HUDEP-2 (cell line): ENCODE results near the gene RASD2.

Experiments
- DNase-seq, 76 experiments: peaks; one replicate each; lab custom pipeline; 2025; ENCODE audit not compliant: unreplicated experiment in 76 of 76; lab: John Stamatoyannopoulos, UW

The RASD2 gene

DNA sequence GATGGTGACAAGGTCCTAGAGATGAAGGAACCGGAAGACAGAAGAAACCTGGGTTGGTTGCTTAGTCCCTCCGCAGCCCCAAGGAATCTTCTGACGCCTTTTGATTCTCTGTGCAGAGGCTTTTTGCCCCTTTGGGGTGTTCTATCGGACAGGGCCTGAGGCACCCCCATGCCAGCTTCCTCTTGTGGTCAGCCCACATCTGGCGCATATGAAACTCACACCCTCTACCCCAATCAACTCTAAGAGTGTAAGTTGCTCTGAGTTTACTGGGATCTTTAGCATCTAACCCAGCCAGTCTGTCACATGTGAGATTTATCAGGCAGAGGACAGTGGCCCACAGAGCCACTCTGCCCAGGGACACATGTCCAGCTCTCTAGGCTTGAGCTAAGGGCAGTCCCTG, 17.4 kb downstream of the RASD2 start:
- DNase-seq, result no peak

DNA sequence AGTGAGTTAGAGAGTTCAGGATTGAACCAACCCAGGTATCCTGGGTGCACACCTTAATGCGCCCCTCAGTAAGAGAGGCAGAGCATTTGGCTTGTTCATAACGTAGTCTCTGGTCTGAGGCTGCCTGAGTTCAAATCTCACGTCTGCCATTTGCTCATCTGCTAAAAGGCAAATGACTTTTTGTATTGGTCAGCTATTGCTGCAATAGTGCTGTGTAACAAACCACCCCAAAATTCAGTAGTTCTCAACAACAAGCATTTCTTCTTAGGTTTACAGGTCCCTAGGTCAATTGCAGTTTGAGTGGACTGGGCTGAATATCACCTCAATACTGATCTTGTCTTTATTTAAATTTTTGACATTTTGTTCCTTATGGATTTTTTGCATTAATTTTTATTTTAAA, 18.1 kb downstream of the RASD2 start:
- no peak for DNase-seq

DNA sequence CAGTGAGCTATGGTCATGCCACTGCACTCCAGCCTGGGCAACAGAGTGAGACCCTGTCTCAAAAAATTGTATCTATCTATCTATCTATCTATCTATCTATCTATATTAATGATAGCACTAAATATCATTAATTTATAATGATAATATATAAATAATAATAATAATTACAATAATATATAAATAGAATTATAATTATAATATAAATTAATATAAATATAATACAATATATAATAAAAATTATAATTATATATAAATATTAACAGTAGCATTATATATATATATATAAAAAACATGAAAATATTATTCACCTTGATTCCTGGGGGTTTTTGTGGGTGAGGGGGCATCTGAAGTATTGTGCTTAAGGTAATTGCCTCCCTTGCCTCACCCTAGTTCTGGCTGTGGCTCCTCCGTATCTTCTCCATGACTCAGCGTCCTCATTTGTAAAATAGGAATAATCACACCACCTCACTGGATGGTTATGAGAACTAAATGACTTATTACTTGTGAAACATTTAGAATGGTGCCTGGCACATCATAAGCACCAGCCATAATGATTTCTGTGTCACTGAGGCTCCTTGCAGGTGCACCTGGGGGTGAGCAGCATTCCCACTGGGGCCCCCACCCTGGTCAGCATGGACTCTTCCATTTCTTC, 18.8 kb downstream of the RASD2 start:
- DNase-seq, result no peak

DNA sequence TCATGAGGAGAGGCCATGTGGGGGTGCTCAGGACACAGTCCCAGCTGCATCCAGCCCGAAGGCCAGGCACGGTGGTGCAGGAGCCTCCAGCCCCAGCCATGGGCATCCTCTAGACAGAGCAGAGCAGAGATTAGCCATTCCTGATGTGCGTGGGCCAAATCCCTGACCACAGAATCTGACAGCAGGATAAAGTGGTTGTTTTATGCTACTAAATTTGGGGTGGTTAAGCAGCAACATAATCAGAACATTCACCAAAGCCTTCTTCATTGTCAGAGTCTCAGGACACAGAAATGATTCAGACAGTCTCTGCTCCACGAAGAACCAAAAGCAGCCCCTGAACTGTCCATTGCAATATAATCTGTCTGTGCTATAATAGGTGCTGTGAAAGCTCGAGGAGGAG, 19.7 kb downstream of the RASD2 start:
- DNase-seq, result no peak

DNA sequence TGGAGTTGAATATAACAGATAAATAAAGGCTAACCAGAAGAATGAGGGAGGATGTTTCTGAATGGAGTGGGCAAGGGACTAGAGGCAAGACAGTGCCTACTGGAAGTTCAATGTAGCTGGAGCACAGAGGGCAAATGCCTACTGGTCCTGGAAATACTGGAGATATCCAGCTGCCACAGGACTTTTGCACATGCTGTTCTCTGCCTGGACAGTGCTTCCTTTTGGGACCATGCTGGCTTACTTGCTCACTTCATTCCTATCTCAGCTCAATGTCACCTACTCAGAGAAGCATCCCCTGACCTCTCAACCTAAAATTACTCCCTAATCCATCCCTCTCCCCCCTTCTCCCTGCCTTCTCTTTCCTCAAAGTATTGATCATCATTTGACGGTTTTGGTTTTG, 20.2 kb downstream of the RASD2 start:
- DNase-seq, result no peak

DNA sequence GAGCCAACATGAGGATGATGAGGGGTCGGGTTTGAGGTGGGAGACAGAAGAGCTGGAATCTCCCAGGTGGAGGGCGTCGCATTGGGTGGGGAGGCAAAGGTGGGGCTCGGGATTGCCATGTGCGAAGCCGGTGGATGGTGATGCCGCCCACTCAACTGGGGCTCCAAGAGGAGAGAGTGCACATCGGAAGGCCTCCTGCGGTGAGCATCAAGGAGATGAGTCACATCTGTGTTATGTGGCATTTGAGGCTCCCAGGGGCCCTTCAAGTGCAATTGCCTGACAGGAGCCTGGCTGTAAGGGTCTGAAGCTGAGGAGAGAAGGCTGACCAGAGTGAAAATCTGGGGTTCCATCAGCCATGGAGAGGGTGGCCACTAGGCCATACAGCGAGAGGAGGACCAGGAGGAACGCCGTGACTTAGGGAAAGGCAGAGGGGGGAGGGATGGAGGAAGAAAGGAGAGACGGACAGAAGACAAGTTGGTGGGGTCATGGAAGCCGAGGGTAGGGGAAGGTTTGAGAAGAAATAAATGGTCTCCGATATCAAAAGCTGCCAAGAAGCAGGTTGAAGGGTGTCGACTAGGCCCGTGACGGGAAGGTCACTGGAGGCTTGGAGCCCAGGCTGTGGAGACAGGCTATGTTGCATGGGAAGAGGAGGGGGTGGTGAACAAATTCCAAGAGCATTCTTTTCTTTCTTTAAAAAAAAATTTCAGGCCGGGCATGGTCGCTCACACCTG, 21.3 kb downstream of the RASD2 start:
- no peak for DNase-seq

DNA sequence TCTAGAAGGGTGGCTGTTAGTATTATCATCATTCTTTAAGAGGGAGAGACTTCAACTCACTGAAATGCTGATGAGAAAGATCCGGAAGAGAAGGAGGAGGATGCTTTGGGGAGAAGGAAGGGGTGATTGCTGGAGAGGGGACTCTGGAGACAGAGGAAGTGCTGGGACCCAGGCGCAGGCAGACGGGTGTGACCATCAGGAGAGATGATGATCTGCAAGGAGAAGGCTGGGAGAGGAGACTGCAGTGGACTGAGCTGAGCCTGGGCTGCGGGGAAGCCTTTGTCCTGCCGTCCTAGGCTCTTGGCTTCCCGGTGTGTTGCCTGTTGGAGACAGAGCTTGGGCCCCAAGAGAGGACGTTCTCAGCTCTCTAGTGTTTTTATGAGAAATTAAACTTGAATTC, 22.6 kb downstream of the RASD2 start:
- no peak for DNase-seq

DNA sequence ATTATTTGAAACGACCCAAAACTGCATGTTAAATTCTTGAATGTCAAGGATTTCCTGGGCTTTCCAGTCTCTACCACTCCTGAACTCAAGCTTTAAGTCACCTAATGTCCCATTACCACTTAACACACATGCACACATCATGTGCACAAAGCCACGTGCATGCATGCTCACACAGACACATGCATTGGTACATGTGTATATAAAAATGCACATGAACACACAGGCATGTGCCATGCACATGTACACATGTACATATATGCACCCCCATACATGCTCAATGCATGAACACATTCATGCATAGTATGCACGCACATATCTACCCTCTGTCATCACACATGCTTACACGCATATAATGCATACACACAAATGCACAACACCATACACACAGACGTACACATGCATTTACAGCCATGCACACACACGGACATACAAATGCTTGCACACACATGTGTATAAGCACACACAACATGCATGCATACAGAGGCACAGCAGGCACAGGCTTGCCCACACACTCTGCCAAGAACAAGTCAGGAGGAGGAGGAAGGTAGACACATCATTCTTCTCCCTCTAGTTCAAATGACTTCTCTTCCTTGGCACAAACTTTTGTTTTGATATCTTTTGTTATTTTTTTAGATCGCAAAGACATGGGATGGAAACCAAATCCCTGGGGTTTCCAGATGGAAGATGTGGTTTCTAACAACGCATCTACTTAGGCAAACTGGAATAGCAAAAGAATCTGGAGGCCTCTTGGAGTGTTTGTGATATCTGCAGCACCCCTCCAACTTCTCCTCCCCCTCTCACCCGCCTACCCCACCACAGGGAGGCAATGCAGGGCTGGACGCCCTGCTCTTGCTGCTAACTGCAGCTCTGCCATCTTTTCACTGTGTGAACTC, 24.6 kb downstream of the RASD2 start:
- DNase-seq, result no peak

DNA sequence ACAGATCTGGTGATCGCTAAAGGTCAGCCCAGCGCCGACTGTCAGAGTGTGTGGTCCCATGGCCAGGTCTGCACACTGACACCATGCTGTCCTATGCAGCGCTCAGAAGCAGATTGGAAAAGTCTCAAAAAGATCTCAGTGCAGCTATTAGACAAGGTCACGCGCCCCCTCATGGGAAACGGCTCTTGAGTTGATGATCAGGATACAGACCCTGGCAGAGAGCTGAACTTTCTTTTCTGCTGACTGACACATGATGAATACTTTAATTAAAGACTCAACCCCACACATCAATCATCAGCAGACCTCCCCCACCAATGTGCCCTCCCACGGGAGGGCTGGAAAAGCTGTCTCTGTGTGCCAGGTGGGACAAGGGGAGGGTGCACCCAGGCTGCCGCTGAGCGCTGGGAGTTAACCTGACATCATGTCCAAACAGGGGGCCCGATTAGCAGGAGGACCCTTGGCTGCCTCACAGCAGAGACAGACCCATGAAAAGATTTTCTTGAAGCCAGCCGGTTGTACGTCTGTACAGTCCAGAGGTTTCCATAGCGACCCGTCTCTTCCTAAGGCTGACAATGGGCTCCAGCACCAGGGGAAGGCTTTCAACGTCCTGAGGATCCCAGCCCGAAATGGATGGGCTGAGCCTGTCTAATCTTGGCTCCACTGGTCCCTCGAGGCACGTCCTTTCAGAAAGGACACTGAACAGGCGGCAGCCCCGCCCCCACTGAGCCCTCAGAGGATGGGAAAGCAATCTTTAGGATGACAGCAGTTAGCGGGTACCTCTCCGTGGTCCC, 26.9 kb downstream of the RASD2 start:
- no peak for DNase-seq

DNA sequence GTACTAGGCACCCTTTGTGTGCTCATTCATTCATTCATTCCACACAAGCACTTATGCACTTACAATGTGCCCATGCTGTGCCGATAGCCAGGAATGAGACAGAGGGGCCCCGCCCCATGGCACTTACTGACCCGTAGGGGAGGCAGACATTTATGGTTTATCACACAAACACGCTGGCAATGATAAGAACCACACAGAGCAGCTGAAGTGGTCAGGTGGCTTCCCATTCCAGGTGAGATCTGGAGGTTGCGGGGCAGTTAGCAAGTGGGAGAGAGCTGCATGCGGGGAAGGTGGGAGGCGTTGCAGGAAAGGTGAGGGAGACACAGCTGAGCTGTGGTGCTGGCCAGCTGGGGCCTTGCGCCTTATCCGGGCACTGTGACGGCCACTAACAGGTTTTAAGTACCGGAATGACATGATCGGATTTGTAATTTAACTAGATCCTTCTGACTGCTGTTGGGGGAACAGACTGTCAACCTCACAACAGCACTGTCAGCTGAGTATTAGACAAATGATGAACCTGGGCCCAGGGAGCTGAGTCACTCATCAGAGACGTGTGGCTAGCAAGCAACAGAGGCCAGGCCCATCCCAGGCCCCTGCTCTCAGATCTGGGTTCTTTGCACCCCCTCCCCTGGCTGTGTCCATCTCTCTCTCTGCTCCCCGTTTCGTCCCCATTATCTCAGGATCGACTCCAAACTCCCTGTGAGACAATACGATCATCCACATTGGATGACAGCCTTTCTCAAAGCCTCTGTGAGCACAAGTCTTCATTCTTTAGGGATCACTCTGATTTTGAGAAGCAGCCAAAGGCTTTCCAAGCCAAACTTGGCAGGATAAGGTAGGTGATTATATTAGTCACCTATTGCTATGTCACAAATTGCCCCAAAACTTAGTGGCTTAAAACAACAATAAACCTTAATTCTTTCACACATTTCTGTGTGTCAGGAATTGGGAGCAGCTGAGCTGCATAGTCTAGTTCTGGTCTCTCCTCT, 28.4 kb downstream of the RASD2 start:
- DNase-seq, result no peak

DNA sequence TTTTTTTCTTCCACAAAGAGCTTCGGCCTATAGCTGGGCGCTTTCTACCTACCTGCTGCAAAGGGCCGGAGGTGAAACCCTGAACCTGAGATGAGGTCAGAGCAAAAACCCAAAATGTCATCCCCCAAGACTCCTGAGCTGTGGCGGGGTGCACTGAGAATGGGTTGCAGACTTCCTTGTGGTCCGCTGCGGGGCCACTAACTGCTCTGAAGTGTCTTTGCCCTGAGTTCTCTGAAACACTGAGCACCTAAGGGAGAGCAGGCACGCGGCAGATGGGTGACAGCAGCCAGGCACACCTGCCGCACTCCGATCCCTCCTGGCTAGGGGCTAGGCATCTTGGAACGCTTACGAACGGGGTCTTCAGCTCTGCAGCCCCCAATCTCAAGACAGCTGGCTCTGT, 29.3 kb downstream of the RASD2 start:
- DNase-seq, result no peak

DNA sequence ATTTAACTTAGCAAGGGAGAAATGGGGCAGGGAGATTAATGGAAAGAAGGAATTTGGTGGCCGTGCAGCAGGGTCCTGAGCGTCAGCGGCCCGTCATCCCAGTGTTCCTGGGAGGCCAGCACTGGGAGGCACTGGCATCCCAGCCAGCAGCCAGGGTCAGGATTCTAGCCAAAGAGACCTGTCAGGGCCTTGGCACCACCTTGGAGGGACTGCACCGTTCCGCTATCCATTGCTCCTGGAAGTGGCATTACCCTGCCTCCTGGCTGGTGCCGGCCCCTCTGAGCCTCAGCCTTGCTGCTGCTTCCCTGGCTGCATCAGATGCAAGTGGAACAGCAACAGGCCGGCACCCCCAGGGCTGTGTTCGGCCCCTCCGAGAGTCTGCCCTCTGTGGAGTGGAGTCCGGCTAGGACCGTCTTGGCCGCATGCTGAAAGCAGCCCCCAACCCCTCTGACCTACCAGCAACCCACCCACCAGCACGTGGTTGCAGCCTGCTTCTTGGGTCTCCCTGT, 30.1 kb downstream of the RASD2 start:
- DNase-seq, result no peak

DNA sequence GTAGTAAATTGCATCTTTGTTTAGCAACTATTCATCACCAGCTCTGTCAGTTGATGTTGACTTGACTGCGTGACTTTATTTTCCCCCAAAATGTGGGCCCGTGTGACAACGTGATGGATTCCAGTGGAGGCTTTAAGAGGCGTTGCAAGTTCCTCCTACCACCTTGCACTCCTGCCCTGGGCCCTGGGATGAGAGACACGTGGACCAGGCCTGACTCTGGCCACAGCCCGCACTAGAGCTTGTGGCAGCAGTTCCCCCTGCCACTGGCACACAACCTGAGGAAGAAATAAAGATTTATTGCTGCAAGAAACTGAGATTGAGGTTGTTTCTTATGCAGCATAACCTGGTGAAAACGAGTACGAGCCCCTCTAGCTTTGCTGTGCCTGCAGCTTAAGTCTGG, 31.9 kb downstream of the RASD2 start:
- no peak for DNase-seq

DNA sequence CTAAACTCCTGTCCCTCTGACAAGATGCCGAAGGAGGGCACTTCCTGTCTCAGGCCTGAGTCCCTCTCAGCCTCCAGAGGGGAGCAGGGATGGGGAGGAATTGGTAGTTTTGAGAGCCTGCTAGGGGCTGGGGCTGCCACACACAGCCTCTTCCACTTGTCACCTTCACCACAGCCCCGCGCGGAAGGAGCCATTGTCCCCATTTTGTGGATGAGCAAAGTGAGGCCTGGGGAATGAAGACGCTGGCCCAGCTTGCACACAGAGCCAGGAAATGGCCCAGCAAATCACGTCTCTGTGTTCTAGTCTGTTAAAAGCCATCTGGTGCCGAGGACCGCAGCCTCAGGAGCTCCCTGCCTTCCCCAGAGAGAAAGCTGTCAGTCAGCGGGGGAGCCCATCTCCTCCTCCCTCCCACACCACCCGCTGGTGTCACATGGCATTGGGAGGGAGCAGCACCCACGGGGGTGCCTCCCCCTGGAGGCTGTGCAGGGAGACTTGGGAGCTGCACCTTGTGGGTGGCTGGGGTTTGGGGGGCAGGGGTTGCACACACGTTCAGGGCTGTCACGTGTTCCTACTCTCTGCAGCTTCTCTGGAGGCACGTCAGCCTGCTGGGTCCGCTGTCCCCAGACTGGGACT, 34.6 kb downstream of the RASD2 start:
- no peak for DNase-seq

DNA sequence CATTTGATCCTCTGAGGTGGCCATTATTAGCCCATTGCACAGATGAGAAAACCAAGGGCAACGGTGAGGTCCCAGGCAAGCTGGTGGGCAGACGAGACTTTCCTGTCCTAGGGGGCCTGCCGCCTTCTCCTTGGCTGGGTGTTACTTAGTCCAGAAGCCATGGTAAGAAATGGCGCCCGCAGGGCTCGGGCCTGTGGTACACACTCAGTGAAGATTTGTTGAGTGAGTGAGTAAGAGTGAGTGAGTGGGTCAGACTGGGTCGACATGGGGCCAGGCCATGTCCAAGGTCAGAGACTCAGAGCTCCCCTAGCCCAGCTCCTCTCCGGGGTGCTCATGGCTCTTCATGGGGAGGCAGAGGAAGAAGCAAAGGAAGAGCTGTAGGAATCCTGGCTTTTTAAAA, 36.0 kb downstream of the RASD2 start:
- DNase-seq, result no peak

DNA sequence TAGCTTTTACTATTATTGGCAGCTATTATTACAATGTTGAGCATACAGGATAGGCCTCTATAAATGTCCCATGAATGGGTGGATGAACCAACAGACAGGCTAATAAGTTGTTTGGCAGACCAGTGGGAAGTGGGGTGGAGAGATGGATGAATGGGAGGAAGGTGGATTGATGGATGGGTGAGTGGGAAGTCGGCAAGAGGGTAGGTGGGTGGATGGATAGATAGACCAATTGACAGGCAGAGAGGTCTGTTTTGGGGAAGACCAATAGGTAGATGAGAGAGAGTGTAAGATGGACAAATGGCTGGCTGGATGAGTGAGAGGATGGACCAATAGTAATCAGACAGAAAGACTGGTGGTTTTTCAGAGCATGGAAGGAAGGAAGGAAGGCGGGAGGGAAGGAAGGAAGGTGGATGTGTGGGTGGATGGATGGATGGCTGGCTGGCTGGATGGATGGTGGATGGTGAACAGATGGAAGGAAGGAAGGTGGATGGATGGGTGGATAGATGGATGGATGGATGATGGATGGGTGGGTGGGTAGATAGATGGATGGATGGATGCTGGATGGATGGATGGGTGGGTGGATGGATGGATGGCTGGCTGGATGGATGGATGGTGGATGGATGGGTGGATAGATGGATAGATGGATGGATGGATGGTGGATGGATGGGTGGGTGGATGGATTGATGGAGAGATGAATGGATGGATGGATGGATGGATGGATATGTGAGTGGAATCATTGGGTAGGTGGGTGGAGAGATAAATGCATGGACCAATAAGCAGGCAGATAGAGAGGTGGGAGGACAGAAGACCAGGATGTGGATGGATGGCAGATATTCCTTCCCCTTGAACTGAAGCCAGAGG, 37.4 kb downstream of the RASD2 start:
- DNase-seq, result no peak

DNA sequence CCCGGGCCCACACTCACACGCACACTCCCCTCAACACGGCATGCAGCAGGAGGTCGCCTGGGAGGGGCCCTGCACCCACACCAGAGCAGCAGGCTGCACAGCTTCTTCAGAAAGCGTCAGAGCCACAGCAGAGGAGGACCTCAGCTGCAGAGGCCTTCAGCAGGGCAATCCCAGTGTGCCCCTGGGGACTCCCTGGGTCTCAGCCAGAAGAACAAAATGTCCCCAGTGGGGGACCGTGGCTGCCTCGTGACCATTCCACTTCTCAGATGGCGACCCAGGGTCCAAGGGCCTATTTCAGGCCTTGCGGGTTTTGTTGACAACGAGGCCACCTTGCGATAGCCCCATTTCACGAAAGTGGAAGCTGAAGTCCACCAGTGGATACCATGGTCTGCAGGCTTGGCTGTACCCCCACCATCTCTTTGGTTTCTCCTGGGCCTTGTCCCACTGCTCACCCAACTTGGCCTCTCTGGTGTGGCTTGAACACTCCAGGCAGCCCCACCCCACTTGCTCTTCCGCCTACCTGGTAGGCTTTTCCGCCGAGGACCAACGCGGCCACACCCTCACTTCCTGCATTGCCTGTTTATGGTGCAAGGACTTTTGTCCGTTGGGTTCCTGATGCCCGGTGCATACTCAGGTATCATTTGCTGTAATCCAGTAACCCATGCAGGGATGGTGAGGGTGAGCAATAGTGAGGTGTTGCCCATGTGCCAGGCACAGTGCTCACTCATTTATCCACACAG, 38.4 kb downstream of the RASD2 start:
- DNase-seq, result no peak
